Measurements from ENCODE around the gene MAST2.

MAST2 gene

DNA sequence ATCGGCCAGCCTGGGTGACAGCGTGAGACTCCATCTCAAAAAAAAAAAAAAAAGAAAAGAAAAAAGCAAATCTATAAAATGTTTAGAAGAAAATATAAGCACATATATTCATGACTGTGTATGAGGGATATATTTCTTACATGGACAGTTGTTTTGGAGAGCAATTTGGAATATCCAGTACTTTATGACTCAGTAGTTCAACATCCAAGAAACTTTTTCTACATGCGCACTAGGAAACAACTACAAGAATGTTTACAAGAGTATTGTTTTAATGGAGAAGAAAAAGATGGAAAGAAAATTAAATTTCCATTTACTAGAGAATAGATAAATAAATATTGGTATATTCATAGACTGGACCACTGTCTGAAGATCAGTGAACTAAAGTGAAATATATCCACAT, 77.5 kb downstream of the MAST2 start:
- DNase-seq (ENCODE audit: low read depth) = peak; percentile 18
- no peak for TF ChIP-seq CTCF (IDR thresholded peaks at IDR 0.05; ENCODE audit: low read length, missing control alignments)
- no peak overlapping the region for H3K4me3 ChIP-seq (replicated peaks; ENCODE audit: low read depth, low read length)

GRCh38 chr1:45883658-45884057, 80.2 kb downstream of the MAST2 start:
- TF ChIP-seq CTCF (IDR thresholded peaks at IDR 0.05; ENCODE audit: low read length, missing control alignments) = no peak
- peak; percentile 34 for DNase-seq (ENCODE audit: low read depth)
- no peak overlapping the region for H3K4me3 ChIP-seq (replicated peaks; ENCODE audit: low read depth, low read length)

DNA sequence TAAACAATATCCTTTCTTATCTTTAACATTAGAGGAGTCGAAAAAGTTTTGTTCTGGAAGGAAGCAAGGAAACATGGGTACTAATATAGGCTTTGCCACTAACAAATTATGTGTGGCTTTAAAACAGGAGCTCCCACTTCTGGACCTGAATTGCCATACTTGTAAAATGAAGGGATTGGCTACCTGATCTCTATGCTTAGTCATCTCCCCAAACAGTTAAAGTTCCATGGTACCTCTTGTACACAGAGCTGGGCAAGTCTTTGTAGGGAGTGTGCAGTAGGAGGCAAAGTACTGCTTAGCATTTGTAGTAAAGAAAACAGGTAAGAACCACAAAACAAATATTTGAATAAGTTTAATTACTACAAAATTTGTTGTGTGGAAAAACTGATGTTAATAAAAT, 81.3 kb downstream of the MAST2 start:
- no peak overlapping the region for H3K4me3 ChIP-seq (replicated peaks; ENCODE audit: low read depth, low read length)
- no peak for TF ChIP-seq CTCF (IDR thresholded peaks at IDR 0.05; ENCODE audit: low read length, missing control alignments)
- peak; percentile 12 for DNase-seq (ENCODE audit: low read depth)

GRCh38 chr1:45886229-45886628, 82.8 kb downstream of the MAST2 start:
- no peak overlapping the region for H3K4me3 ChIP-seq (replicated peaks; ENCODE audit: low read depth, low read length)
- no peak for TF ChIP-seq CTCF (IDR thresholded peaks at IDR 0.05; ENCODE audit: low read length, missing control alignments)
- no peak for DNase-seq (ENCODE audit: low read depth)

- no peak overlapping the region for H3K4me3 ChIP-seq (replicated peaks; ENCODE audit: low read depth, low read length)
- TF ChIP-seq CTCF (IDR thresholded peaks at IDR 0.05; ENCODE audit: low read length, missing control alignments) = no peak
- no peak for DNase-seq (ENCODE audit: low read depth)
These were observed 83.9 kb downstream of the MAST2 start for GRCh38 chr1:45887156-45887842.

GRCh38 chr1:45890078-45890477, 86.7 kb downstream of the MAST2 start:
- no peak for TF ChIP-seq CTCF (IDR thresholded peaks at IDR 0.05; ENCODE audit: low read length, missing control alignments)
- H3K4me3 ChIP-seq (replicated peaks; ENCODE audit: low read depth, low read length) = no peak overlapping the region
- no peak for DNase-seq (ENCODE audit: low read depth)

DNA sequence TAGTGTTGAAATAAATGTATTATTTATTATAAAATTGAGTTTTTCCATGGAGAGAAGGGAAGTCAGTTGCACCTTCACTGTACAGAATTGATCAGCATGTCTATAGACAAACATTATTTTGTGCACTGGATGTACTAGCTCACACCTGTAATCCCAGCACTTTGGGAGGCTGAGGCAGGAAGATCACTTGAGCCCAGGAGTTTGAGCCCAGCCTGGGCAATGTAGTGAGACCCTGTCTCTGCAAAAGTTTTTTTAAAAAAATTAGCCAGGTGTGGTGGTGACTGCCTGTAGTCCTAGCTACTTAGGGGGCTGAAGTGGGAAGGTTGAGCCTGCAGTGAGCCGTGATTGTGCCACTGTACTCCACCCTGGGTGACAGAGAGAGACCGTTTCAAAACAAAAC, 87.7 kb downstream of the MAST2 start:
- TF ChIP-seq CTCF (IDR thresholded peaks at IDR 0.05; ENCODE audit: low read length, missing control alignments) = no peak
- no peak for DNase-seq (ENCODE audit: low read depth)
- H3K4me3 ChIP-seq (replicated peaks; ENCODE audit: low read depth, low read length) = no peak overlapping the region
